HCT116 (cell line): ENCODE measurements around the gene ATF5. TPM values are rescaled to one million over a fixed set of nuclear protein-coding genes. Genes with fewer than 3 reads are reported as not detected.

ENCODE experiments used
- ATAC-seq: fragments of 200-7000 bp; cut with Tn5 transposase; 2 replicates; pipeline ENCODE4 v1.9.1; 2020; ENCODE audit warnings: mild to moderate bottlenecking, moderate library complexity
- BruUV-seq: library from RNA; stranded (reverse); fragments of 400-500 nt; replicated peaks from 2 replicates; lab custom pipeline; 2021; lab: Mats Ljungman, UMichigan
- CTCF ChIA-PET: fragments of 300-600 bp; sonication (Branson Sonifier 250); formaldehyde crosslinking; loops from one replicate; lab custom pipeline; 2021; ENCODE audit warnings: antibody characterized with exemption; lab: Charles Lee
- POLR2A ChIA-PET: fragments of 300-600, 350-600 bp; sonication (Branson Sonifier 250); formaldehyde crosslinking; loops from one replicate; lab custom pipeline; 2021; ENCODE audit warnings: antibody characterized with exemption; lab: Charles Lee
- RAD21 ChIA-PET, 2 experiments: fragments of 300-600 bp; sonication (Branson Sonifier 250); formaldehyde crosslinking; loops; one replicate each; lab custom pipeline; 2023; ENCODE audit warnings: low total read pairs in 2 of 2; ENCODE audit not compliant: uncharacterized antibody in 2 of 2, unreplicated experiment in 2 of 2, low non-redundant PET in 1 of 2; lab: Charles Lee
- DNase-seq: peaks from one replicate; pipeline ENCODE4 v3.0.0-alpha.2; 2010; ENCODE audit warnings: low read depth, low spot score
- H2AFZ ChIP-seq: fragments of 200-600 bp; shearing (Covaris generic), sonication (generic); 2 replicates; pipeline ENCODE4 v1.6.1; 2017; ENCODE audit warnings: low read depth, mixed run types, mixed read lengths, antibody characterized with exemption, low read length; ENCODE audit not compliant: poor library complexity, severe bottlenecking
- H3K27ac ChIP-seq: 2 replicates; pipeline ENCODE4 v1.5.1; 2012; ENCODE audit warnings: low read depth, low read length
- H3K27me3 ChIP-seq: fragments of 200-600 bp; sonication (generic); 2 replicates; pipeline ENCODE4 v1.6.1; 2016; ENCODE audit warnings: mixed run types, low read length, mixed read lengths; ENCODE audit not compliant: insufficient read depth
- H3K36me3 ChIP-seq, 2 experiments: fragments of 200-500 bp in 1 of 2; fragments of 200-600 bp in 1 of 2; sonication (Bioruptor generic) in 1 of 2; sonication (generic) in 1 of 2; 2 replicates each; pipeline versions ENCODE4 v1.5.1 to v1.6.1; 2014 to 2016; ENCODE audit warnings: low read length in 2 of 2, inconsistent platforms in 1 of 2, mixed read lengths in 1 of 2, mixed run types in 1 of 2; ENCODE audit not compliant: insufficient read depth in 2 of 2, control insufficient read depth in 1 of 2
- H3K4me1 ChIP-seq, 2 experiments: fragments of 200-600 bp in 1 of 2; sonication (generic) in 1 of 2; 2 replicates each; pipeline versions ENCODE4 v1.5.1 to v1.6.1; 2012 to 2017; ENCODE audit warnings: low read length in 2 of 2, inconsistent platforms in 1 of 2, mild to moderate bottlenecking in 1 of 2, mixed read lengths in 1 of 2, mixed run types in 1 of 2, moderate library complexity in 1 of 2; ENCODE audit not compliant: insufficient read depth in 2 of 2, control insufficient read depth in 1 of 2
- H3K4me2 ChIP-seq: fragments of 200-600 bp; sonication (generic); 2 replicates; pipeline ENCODE4 v1.6.1; 2017; ENCODE audit warnings: mixed run types, low read length, mixed read lengths
- H3K4me3 ChIP-seq, 2 experiments: fragments of 200-600 bp in 1 of 2; sonication (generic) in 1 of 2; replicated peaks in 1 of 2; 2 replicates each; pipeline ENCODE4 v1.5.1; 2011 to 2016; ENCODE audit warnings: low read length in 2 of 2, control low read depth in 1 of 2, low read depth in 1 of 2, mild to moderate bottlenecking in 1 of 2, mixed read lengths in 1 of 2, mixed run types in 1 of 2
- H3K79me2 ChIP-seq: fragments of 200-600 bp; sonication (generic); 2 replicates; pipeline ENCODE4 v1.6.1; 2017; ENCODE audit warnings: mild to moderate bottlenecking, mixed run types, low read length, moderate library complexity, mixed read lengths; ENCODE audit not compliant: insufficient read depth
- H3K9ac ChIP-seq: fragments of 200-600 bp; sonication (generic); 2 replicates; pipeline ENCODE4 v1.6.1; 2016; ENCODE audit warnings: low read length, mixed read lengths
- H3K9me2 ChIP-seq: fragments of 200-600 bp; sonication (generic), shearing (Covaris generic); 2 replicates; pipeline ENCODE4 v1.6.1; 2017; ENCODE audit warnings: mixed run types, mild to moderate bottlenecking, moderate library complexity; ENCODE audit not compliant: insufficient read depth
- H3K9me3 ChIP-seq, 2 experiments: fragments of 200-500 bp in 1 of 2; fragments of 200-600 bp in 1 of 2; sonication (Bioruptor generic) in 1 of 2; sonication (generic) in 1 of 2; 2 replicates each; pipeline ENCODE4 v1.6.1; 2014 to 2017; ENCODE audit warnings: low read length in 2 of 2, mixed read lengths in 2 of 2, inconsistent platforms in 1 of 2, low read depth in 1 of 2, mild to moderate bottlenecking in 1 of 2, mixed run types in 1 of 2, moderate library complexity in 1 of 2; ENCODE audit not compliant: control insufficient read depth in 1 of 2, insufficient read depth in 1 of 2
- H4K20me1 ChIP-seq: fragments of 200-600 bp; sonication (generic), shearing (Covaris generic); 2 replicates; pipeline ENCODE4 v1.6.1; 2017; ENCODE audit warnings: mixed run types, mild to moderate bottlenecking, moderate library complexity; ENCODE audit not compliant: insufficient read depth
- CTCF ChIP-seq, 3 experiments: fragments of 200-600 bp in 1 of 3; sonication (generic) in 1 of 3; IDR thresholded peaks in 2 of 3; conservative IDR thresholded peaks in 1 of 3; 2 replicates each; pipeline ENCODE4 v1.5.1; 2012 to 2017; ENCODE audit warnings: low read depth in 2 of 3, low read length in 2 of 3, antibody characterized with exemption in 1 of 3, borderline replicate concordance in 1 of 3, control low read depth in 1 of 3, mild to moderate bottlenecking in 1 of 3, mixed read lengths in 1 of 3, mixed run types in 1 of 3, moderate library complexity in 1 of 3; ENCODE audit not compliant: insufficient read depth in 1 of 3
- EZH2 ChIP-seq: fragments of 200-600 bp; sonication (generic); IDR thresholded peaks from 2 replicates; pipeline ENCODE4 v1.6.1; 2017; ENCODE audit warnings: antibody characterized with exemption, mixed run types
- SRF ChIP-seq: IDR thresholded peaks from 2 replicates; pipeline ENCODE4 v1.6.1; 2012; ENCODE audit warnings: low read depth
- YY1 ChIP-seq: IDR thresholded peaks from 2 replicates; pipeline ENCODE4 v1.6.1; 2011; ENCODE audit warnings: low read length, low read depth, moderate library complexity, mild to moderate bottlenecking; ENCODE audit not compliant: insufficient replicate concordance; ENCODE audit errors: extremely low read depth
- ZNF274 ChIP-seq: fragments of 200-500 bp; sonication (Bioruptor generic); IDR thresholded peaks from 2 replicates; pipeline ENCODE4 v1.6.1; 2014; ENCODE audit warnings: mild to moderate bottlenecking, low read depth, low read length, inconsistent platforms
- intact Hi-C: fragments of 100-400 bp; cut with micrococcal nuclease; formaldehyde crosslinking; loops from 2 replicates; pipeline ENCODE4 v1.10.0; 2022
- total RNA-seq: library from RNA; stranded (reverse); gene quantifications from one replicate; pipeline ENCODE4 v1.2.1, GENCODE V29; 2021; ENCODE audit not compliant: unreplicated experiment

Gene ATF5
- total RNA-seq, 1 experiment from 2014 or later, result 28.2 TPM

- ChIA-PET POLR2A (no interaction called here), RAD21 (no interaction called here), CTCF (interaction anchor here (1.2 kb wide), 1 partner anchor 13 kb away, joined by 3 read pairs; the partner anchor contains the start of gene ATF5)
- H3K4me3 ChIP-seq, result no peak overlapping the region
- no peaks in the 10 kb centered on the region for H3K4me1 ChIP-seq
- ATAC-seq (peak; percentile 32; the same call in 1 of the 2 replicates), DNase-seq (no peak)
- intact Hi-C loops, result no loop called here
- H3K36me3 ChIP-seq, result peaks cover 38 to 45% of the 10 kb centered on the region in 2 experiments
- H3K27ac ChIP-seq, result no peak overlapping the region
- no peaks in the 10 kb centered on the region for H3K27me3 ChIP-seq
- no peak overlapping the region for H2AFZ ChIP-seq
- H3K79me2 ChIP-seq, result peaks cover 95% of the 10 kb centered on the region
- H3K9ac ChIP-seq, result no peak overlapping the region
- H3K9me3 ChIP-seq, result no peaks in the 10 kb centered on the region
- no peaks in the 10 kb centered on the region for H3K9me2 ChIP-seq
- BruUV-seq, result no TSS peak
- no peak for TF ChIP-seq SRF
- peak in 2 of 3 experiments; percentile 46; a peak in 4 of 6 replicates for TF ChIP-seq CTCF (IDR thresholded peaks at IDR 0.05 in 2 of 3, conservative IDR thresholded peaks at IDR 0.05 in 1 of 3; ENCODE audit: borderline replicate concordance in 1 of 3, insufficient read depth in 1 of 3, low read depth in 2 of 3, low read length in 2 of 3)
- H3K4me2 ChIP-seq, result no peak overlapping the region
- H4K20me1 ChIP-seq, result no peaks in the 10 kb centered on the region
Measured at GRCh38 chr19:49915271-49915670, 13.7 kb upstream of the ATF5 start.

GRCh38 chr19:49916839-49917733, 11.9 kb upstream of the ATF5 start:
- RAD21 ChIA-PET, result no interaction called here
- DNase-seq (no peak), ATAC-seq (peak; percentile 67)
- peaks cover 34 to 48% of the 10 kb centered on the region in 2 experiments for H3K36me3 ChIP-seq
- H3K4me3 ChIP-seq, result no peak overlapping the region
- H2AFZ ChIP-seq, result no peak overlapping the region
- intact Hi-C loops, result no loop called here
- no peaks in the 10 kb centered on the region for H3K27me3 ChIP-seq
- no peak overlapping the region for H3K9ac ChIP-seq
- no peaks in the 10 kb centered on the region for H3K4me1 ChIP-seq
- no peak overlapping the region for H3K27ac ChIP-seq
- H3K9me3 ChIP-seq, result no peaks in the 10 kb centered on the region
- CTCF ChIA-PET, result no interaction called here
- TF ChIP-seq EZH2 (no peak), YY1 (no peak), CTCF (IDR thresholded peaks at IDR 0.05 in 2 of 3, conservative IDR thresholded peaks at IDR 0.05 in 1 of 3; ENCODE audit: borderline replicate concordance in 1 of 3, insufficient read depth in 1 of 3, low read depth in 2 of 3, low read length in 2 of 3) (peak in 1 of 3 experiments; percentile 49; a peak in 3 of 6 replicates), ZNF274 (no peak)
- TF ChIP-seq, all 23 proteins: peak for 1
- H3K79me2 ChIP-seq, result peaks cover 96% of the 10 kb centered on the region
- H3K9me2 ChIP-seq, result no peaks in the 10 kb centered on the region
- H4K20me1 ChIP-seq, result peaks cover 6% of the 10 kb centered on the region; the same call in 1 of the 2 replicates
- POLR2A ChIA-PET, result no interaction called here
- no peak overlapping the region for H3K4me2 ChIP-seq
- BruUV-seq, result no TSS peak
